ENCODE measurements around the gene KRTAP6-2. TPM values are rescaled to one million over a fixed set of nuclear protein-coding genes. Genes with fewer than 3 reads are reported as not detected.

The KRTAP6-2 gene
- total RNA-seq, 1 donor from 2014 or later, result not detected

- H3K9me3 ChIP-seq, result no peaks in the 10 kb centered on the region
- intact Hi-C loops (cut with DNase I), result no loop called here
- no peak overlapping the region for H3K27ac ChIP-seq
- no peak overlapping the region for H3K4me3 ChIP-seq
- no peaks in the 10 kb centered on the region for H3K27me3 ChIP-seq (ENCODE audit: low read depth)
- no peak for DNase-seq
- no peaks in the 10 kb centered on the region for H3K36me3 ChIP-seq
- no peaks in the 10 kb centered on the region for H3K4me1 ChIP-seq
- no peak for TF ChIP-seq CTCF (IDR thresholded peaks at IDR 0.05)
- ATAC-seq, result no peak
These were observed 30.5 kb upstream of the KRTAP6-2 start for GRCh38 chr21:30629200-30629599.

GRCh38 chr21:30628109-30628508 lies 29.4 kb upstream of the KRTAP6-2 start:
- Histone ChIP-seq H3K27me3 (ENCODE audit: low read depth) (no peaks in the 10 kb centered on the region), H3K27ac (no peak overlapping the region), H3K36me3 (no peaks in the 10 kb centered on the region), H3K4me1 (no peaks in the 10 kb centered on the region), H3K9me3 (no peaks in the 10 kb centered on the region), H3K4me3 (no peak overlapping the region)
- intact Hi-C loops (cut with DNase I), result no loop called here
- no peak for DNase-seq
- ATAC-seq, result no peak
- no peak for TF ChIP-seq CTCF (IDR thresholded peaks at IDR 0.05)

- ATAC-seq (peak; percentile 13 to 16), DNase-seq (no peak)
- intact Hi-C loops (cut with DNase I), result no loop called here
- no peak for TF ChIP-seq CTCF (IDR thresholded peaks at IDR 0.05)
- no peaks in the 10 kb centered on the region for H3K27me3 ChIP-seq (ENCODE audit: low read depth)
- no peaks in the 10 kb centered on the region for H3K36me3 ChIP-seq
- no peak overlapping the region for H3K27ac ChIP-seq
- H3K9me3 ChIP-seq, result no peaks in the 10 kb centered on the region
- no peaks in the 10 kb centered on the region for H3K4me1 ChIP-seq
- no peak overlapping the region for H3K4me3 ChIP-seq
These were observed 26.9 kb upstream of the KRTAP6-2 start for GRCh38 chr21:30625449-30626165.

DNA sequence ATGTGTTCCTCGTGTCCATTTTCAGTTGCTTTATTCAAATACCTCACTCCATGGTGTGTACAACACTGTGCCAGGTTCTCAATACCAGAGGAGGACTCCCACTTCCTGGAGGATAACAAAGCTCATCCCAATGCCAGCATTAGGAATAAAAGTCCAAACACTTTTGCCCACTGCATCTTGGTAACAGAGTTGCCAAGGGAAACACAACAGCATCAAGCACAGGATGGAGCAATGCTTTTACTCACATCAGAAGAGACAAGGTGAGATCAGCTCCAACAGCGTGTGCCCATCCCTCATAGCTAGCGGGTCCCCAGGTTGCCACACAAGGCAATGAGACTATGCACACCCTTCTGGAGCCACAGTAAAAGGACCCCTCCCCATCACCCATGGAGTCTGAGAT lies 24.7 kb upstream of the KRTAP6-2 start:
- intact Hi-C loops (cut with DNase I), result no loop called here
- TF ChIP-seq CTCF (IDR thresholded peaks at IDR 0.05), result no peak
- ATAC-seq, result no peak

GRCh38 chr21:30620522-30620921 lies 21.8 kb upstream of the KRTAP6-2 start, which contains the start of gene KRTAP20-4:
Gene KRTAP20-4, plus strand, starts transcription at chr21:30620627.
- Histone ChIP-seq H3K4me1 (no peaks in the 10 kb centered on the region), H3K27me3 (ENCODE audit: low read depth) (no peaks in the 10 kb centered on the region), H3K9me3 (no peaks in the 10 kb centered on the region), H3K36me3 (no peaks in the 10 kb centered on the region), H3K27ac (no peak within 1 kb of the TSS), H3K4me3 (no peak within 1 kb of the TSS)
- TF ChIP-seq CTCF (IDR thresholded peaks at IDR 0.05), result no peak
- no peak for ATAC-seq
- no peak for DNase-seq
- intact Hi-C loops (cut with DNase I), result no loop called here

More for the DNA sequence above, 24.7 kb upstream of the KRTAP6-2 start:
- no peak overlapping the region for H3K27ac ChIP-seq
- no peaks in the 10 kb centered on the region for H3K9me3 ChIP-seq
- no peaks in the 10 kb centered on the region for H3K36me3 ChIP-seq
- DNase-seq, result no peak
- no peaks in the 10 kb centered on the region for H3K4me1 ChIP-seq
- no peak overlapping the region for H3K4me3 ChIP-seq
- H3K27me3 ChIP-seq (ENCODE audit: low read depth), result no peaks in the 10 kb centered on the region
